Renal cortical epithelial cell (primary cell): ENCODE results near the gene TCEANC2. TPM values are rescaled to one million over a fixed set of nuclear protein-coding genes. Genes with fewer than 3 reads are reported as not detected.

Experiments
- DNase-seq: peaks from one replicate; pipeline ENCODE4 v3.0.0-alpha.2; 2011; ENCODE audit warnings: low read depth
- total RNA-seq: library from RNA; depleted of rRNA; stranded (reverse); fragments of >200 nt; gene quantifications from 2 replicates; pipeline ENCODE4 v1.2.3, GENCODE V29; 2014

TCEANC2 gene
- total RNA-seq, 1 donor from 2014 or later, result 5.3 TPM

DNA sequence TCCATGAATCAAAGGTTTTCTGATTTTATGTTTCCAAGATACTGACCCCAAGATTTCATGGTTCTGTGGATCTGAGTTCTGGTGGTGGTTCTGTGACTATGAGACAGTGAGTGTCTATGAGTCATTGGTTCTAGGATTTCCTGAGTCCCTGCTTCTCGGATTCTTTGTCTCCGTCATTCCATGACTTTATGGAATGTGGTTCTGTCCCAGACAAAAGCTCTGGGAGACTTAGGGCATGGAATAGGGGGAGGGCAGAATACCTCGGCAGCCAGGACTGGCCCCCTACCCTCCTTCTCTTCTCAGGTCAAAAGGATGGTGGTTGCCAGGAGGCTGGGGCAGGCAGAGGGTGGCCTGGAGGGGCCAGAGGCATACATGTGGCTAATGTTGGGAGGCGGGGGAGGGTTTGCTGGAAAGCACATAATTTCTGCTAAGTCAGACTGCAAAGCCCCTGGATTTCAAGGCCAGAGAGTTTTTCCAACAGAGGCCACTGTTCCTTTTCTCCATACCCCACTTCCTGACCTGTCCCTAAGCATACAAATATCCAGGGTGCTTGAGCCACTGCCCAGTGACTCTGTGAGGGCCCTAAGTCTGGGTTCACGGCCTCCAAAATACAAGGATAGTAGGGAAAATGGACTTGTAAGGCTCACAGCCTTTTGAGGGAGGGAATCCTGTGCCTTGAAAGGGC, 82.2 kb downstream of the TCEANC2 start:
- DNase-seq, result peak; percentile 50

GRCh38 chr1:54136269-54136896, 83.0 kb downstream of the TCEANC2 start:
- DNase-seq, result no peak

DNA sequence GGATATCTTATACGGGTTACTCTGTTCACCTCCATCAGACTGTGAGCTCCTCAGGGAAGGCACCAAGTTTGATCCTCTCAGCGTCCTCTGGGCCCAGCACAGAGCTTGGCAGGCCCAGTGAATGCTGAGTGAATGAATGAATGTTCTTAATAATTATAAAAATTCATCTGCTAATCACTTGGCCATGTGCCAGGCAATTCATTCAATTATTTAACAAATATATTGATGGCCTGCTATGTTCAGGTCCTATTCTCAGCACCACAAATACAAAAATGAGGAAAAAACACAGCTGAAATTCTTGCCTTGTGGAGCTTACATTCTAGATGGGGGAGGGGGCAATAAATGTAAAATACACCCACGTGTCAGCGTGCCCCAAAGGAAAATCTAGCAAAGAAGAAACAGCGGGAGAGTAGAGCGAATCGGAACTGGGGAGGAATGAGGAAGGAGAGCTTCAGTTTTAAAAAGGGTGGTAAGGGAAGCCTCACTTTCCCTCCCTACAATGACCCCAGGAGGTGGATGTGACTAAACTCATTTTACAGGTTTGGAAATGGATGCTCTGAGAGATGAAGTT, 83.6 kb downstream of the TCEANC2 start:
- no peak for DNase-seq

DNA sequence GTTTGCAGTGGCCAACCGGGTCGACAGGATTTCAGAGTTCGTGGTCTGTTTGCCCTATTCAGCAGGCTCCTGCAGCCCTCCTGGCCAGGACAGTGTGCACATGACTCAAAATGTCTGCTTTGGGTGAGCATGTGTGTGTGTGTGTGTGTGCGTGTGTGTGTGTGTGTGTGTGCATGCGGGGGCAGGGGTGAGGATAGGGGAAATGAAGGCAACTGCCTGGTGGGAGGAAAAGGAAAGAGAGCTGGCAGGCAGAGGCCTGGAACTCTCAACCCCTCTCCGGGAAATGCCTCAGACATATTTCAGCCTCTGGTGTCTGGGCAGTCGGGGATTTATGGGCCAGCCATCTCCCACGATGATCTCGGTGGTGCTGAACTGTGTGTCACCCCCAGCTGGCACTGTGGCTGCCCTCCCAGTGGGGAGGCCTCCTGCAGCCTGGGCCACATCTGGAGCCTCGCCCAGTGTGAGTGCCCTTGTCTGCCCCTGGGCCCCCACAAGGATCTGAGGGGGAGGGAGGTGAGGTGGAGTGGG, 84.2 kb downstream of the TCEANC2 start:
- DNase-seq, result peak; percentile 41

DNA sequence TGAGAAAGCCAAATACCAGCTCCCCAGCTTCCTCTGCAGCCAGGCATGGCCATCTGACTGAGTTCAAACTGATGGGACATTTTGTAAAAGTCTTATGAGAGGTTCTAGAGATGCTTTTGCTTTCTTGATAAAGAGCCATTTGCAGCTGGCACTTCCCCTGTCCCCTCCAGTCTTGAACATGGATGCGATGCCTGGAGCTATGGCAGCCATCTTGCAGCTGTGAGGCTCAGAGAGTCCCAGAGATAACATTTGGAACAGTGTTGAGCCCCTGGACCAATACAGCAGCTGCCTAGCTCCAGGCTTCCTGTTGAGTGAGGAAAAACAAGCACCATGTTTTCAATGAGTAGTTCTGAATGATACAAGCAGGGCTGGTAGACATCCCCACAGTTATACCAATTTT, 85.6 kb downstream of the TCEANC2 start:
- DNase-seq, result no peak

GRCh38 chr1:54139711-54140110, 86.3 kb downstream of the TCEANC2 start:
- no peak for DNase-seq

- no peak for DNase-seq
Measured at GRCh38 chr1:54142146-54142900, 88.9 kb downstream of the TCEANC2 start.

DNA sequence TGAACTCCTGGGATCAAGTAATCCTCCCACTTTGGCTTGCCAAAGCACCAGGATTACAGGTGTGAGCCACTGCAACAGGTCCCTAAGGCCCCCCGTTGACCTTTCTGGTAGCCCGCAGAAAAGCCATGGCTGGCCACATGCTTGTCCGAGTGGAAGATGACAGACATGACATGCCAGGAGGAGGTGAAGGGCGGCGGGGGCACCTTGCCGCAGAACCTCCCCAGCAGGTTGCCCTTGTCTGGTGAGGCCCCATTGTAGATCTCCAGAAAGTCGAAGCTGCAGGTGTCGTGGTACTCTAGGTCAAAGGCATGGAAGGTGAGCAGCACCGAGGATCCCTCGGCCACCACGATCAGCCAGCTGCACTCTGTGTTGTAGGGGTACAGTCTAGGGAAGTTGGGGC, 91.0 kb downstream of the TCEANC2 start:
- DNase-seq, result no peak

DNA sequence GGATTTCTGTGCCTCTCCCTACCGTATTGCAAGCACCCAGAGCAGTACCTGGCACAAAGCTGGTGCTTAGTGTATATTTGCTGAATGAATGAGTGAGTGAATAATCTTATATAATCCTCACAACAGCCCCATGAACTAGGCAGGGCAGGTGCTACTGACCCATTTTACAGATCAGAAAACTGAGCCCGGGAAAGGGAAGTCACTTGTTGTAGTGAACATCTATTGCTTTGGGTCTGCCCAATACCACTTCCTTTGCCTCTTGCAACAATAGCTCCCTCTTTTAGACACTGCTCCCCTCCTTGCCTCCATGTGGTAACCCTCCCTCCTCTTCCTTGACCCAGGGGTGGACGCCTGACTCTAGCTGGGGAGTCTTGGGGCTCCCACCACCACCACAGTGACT, 96.3 kb downstream of the TCEANC2 start:
- no peak for DNase-seq

GRCh38 chr1:54151013-54151412, 97.6 kb downstream of the TCEANC2 start:
- DNase-seq, result no peak

DNA sequence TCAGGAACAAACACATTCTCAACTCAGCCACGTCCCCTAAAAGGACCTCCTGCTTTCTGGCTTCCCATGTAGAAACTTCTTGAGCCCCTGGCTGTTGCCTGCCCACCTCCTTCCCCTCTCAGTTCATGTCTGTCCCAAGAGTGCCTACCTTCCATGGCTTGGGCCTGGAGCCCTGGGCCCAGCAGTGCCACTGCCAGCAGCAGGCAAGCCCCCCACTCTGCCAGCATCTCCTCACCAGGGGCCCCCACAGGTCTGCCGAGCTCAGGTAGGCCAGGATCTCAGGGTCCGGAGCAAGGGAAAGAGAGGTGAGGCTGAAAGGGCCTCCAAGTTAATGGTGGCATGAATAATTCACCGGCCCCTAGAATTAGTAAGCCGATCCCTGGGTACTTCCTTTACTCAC, 99.3 kb downstream of the TCEANC2 start, which contains the start of gene CDCP2:
CDCP2 (minus strand) TSS at position 305 of the 400 bp plus-strand sequence; CDS start at position 227, 78 bp downstream.
- DNase-seq, result no peak

- DNase-seq, result peak; percentile 75
Measured at GRCh38 chr1:54153535-54154439, 100.4 kb downstream of the TCEANC2 start.

Other genes with a start within 250 kb of the TCEANC2 start
- gene NDC1, start 215.3 kb upstream of the TCEANC2 start, total RNA-seq, result 23.3 and 35.1 TPM in 2 replicates
- gene YIPF1, start 163.8 kb upstream of the TCEANC2 start, total RNA-seq, result 24.7 and 30.3 TPM in 2 replicates
- not detected in 2 replicates for gene DIO1, start 159.4 kb upstream of the TCEANC2 start, total RNA-seq
- gene IFT25, start 107.9 kb upstream of the TCEANC2 start, total RNA-seq, result 20.5 and 23.7 TPM in 2 replicates
- 38.6 and 40.8 TPM in 2 replicates for gene LRRC42, start 107.3 kb upstream of the TCEANC2 start, total RNA-seq
- not detected in 2 replicates for gene LDLRAD1, start 35.4 kb upstream of the TCEANC2 start, total RNA-seq
- 227 and 426 TPM in 2 replicates for gene TMEM59, start 404 bp upstream of the TCEANC2 start, total RNA-seq
- gene CDCP2, start 99.4 kb downstream of the TCEANC2 start, total RNA-seq, result not detected in 2 replicates
- gene CYB5RL, start 146.4 kb downstream of the TCEANC2 start, total RNA-seq, result 2.6 and 6.0 TPM in 2 replicates
- gene MRPL37, start 146.6 kb downstream of the TCEANC2 start, total RNA-seq, result 33.3 and 44.8 TPM in 2 replicates